ENCODE results near the gene ABCE1. TPM values are rescaled to one million over a fixed set of nuclear protein-coding genes. Genes with fewer than 3 reads are reported as not detected.

The ABCE1 gene
- total RNA-seq, 1 experiment from 2014 or later = 100 TPM

- no peak overlapping the region for H3K27ac Mint-ChIP-seq (ENCODE audit: unreplicated experiment)
- no peak for DNase-seq
- no peaks in the 10 kb centered on the region; the same call in 1 of the 2 replicates for H3K36me3 ChIP-seq (ENCODE audit: control insufficient read depth, insufficient read depth, low read length)
- ChIA-PET CTCF (no interaction called here), POLR2A (no interaction called here)
- H3K27me3 Mint-ChIP-seq (ENCODE audit: insufficient read depth, unreplicated experiment) = no peaks in the 10 kb centered on the region
- no peak overlapping the region for H3K4me3 Mint-ChIP-seq (ENCODE audit: unreplicated experiment)
- intact Hi-C loops (cut with micrococcal nuclease; ENCODE audit: unreplicated experiment) = no loop called here
- no peak overlapping the region for H3K4me3 ChIP-seq (ENCODE audit: low read depth, low read length)
- BruUV-seq (replicated peaks) = no TSS peak
- H3K27me3 ChIP-seq (replicated peaks; ENCODE audit: control insufficient read depth, insufficient read depth, low read length) = no peaks in the 10 kb centered on the region
- peaks cover 33% of the 10 kb centered on the region for H3K36me3 Mint-ChIP-seq (ENCODE audit: insufficient read depth, unreplicated experiment)
- no peak for TF ChIP-seq CTCF (IDR thresholded peaks at IDR 0.05; ENCODE audit: insufficient read depth in 1 of 2, low read depth in 1 of 2, low read length in 1 of 2, severe bottlenecking in 1 of 2, unreplicated experiment in 1 of 2)
- no peaks in the 10 kb centered on the region for H3K9me3 ChIP-seq
- no peaks in the 10 kb centered on the region for H3K9me3 Mint-ChIP-seq (ENCODE audit: unreplicated experiment)
- no peaks in the 10 kb centered on the region for H3K4me1 Mint-ChIP-seq (ENCODE audit: low read depth, unreplicated experiment)
- H3K4me1 ChIP-seq = 0 out of 2 replicates have a peak, but pooled peaks cover under 1% of the 10 kb centered on the region
Observed at GRCh38 chr4:145171911-145172310, 73.8 kb downstream of the ABCE1 start.

- Mint-ChIP-seq H3K4me1 (ENCODE audit: low read depth, unreplicated experiment) (peaks cover 10% of the 10 kb centered on the region), H3K27ac (ENCODE audit: unreplicated experiment) (no peak overlapping the region), H3K36me3 (ENCODE audit: insufficient read depth, unreplicated experiment) (peaks cover 22% of the 10 kb centered on the region), H3K4me3 (ENCODE audit: unreplicated experiment) (no peak overlapping the region), H3K27me3 (ENCODE audit: insufficient read depth, unreplicated experiment) (no peaks in the 10 kb centered on the region), H3K9me3 (ENCODE audit: unreplicated experiment) (no peaks in the 10 kb centered on the region)
- Histone ChIP-seq H3K4me1 (peaks cover 9% of the 10 kb centered on the region; the same call in 1 of the 2 replicates), H3K4me3 (ENCODE audit: low read depth, low read length) (no peak overlapping the region), H3K27me3 (replicated peaks; ENCODE audit: control insufficient read depth, insufficient read depth, low read length) (no peaks in the 10 kb centered on the region), H3K36me3 (ENCODE audit: control insufficient read depth, insufficient read depth, low read length) (no peaks in the 10 kb centered on the region), H3K9me3 (no peaks in the 10 kb centered on the region)
- CTCF ChIA-PET = no interaction called here
- no peak for DNase-seq
- no peak for TF ChIP-seq CTCF (IDR thresholded peaks at IDR 0.05; ENCODE audit: insufficient read depth in 1 of 2, low read depth in 1 of 2, low read length in 1 of 2, severe bottlenecking in 1 of 2, unreplicated experiment in 1 of 2)
- intact Hi-C loops (cut with micrococcal nuclease; ENCODE audit: unreplicated experiment) = no loop called here
- BruUV-seq (replicated peaks) = no TSS peak
- POLR2A ChIA-PET = no interaction called here
Observed at GRCh38 chr4:145176641-145177432, 78.7 kb downstream of the ABCE1 start.

- no peaks in the 10 kb centered on the region for H3K9me3 ChIP-seq
- ChIA-PET CTCF (no interaction called here), POLR2A (no interaction called here)
- H3K27me3 ChIP-seq (replicated peaks; ENCODE audit: control insufficient read depth, insufficient read depth, low read length) = no peaks in the 10 kb centered on the region
- no peak for TF ChIP-seq CTCF (IDR thresholded peaks at IDR 0.05; ENCODE audit: insufficient read depth in 1 of 2, low read depth in 1 of 2, low read length in 1 of 2, severe bottlenecking in 1 of 2, unreplicated experiment in 1 of 2)
- H3K4me1 ChIP-seq = peaks cover 9% of the 10 kb centered on the region; the same call in 1 of the 2 replicates
- intact Hi-C loops (cut with micrococcal nuclease; ENCODE audit: unreplicated experiment) = no loop called here
- peak overlapping the region; percentile 84 for H3K27ac Mint-ChIP-seq (ENCODE audit: unreplicated experiment)
- peaks cover 10% of the 10 kb centered on the region for H3K4me1 Mint-ChIP-seq (ENCODE audit: low read depth, unreplicated experiment)
- no TSS peak for BruUV-seq (replicated peaks)
- no peaks in the 10 kb centered on the region for H3K9me3 Mint-ChIP-seq (ENCODE audit: unreplicated experiment)
- peak overlapping the region; percentile 63; the same call in 1 of the 2 replicates for H3K4me3 ChIP-seq (ENCODE audit: low read depth, low read length)
- DNase-seq = no peak
- peaks cover 19% of the 10 kb centered on the region for H3K36me3 Mint-ChIP-seq (ENCODE audit: insufficient read depth, unreplicated experiment)
- peak overlapping the region; percentile 89 for H3K4me3 Mint-ChIP-seq (ENCODE audit: unreplicated experiment)
- H3K27me3 Mint-ChIP-seq (ENCODE audit: insufficient read depth, unreplicated experiment) = no peaks in the 10 kb centered on the region
- no peaks in the 10 kb centered on the region for H3K36me3 ChIP-seq (ENCODE audit: control insufficient read depth, insufficient read depth, low read length)
Observed at GRCh38 chr4:145177511-145177905, 79.4 kb downstream of the ABCE1 start.

All from Caco-2 (cell line).